Measurements from ENCODE around the gene ATP6V1D. TPM values are rescaled to one million over a fixed set of nuclear protein-coding genes. Genes with fewer than 3 reads are reported as not detected.

Gene ATP6V1D
- total RNA-seq, 2 donors from 2014 or later = 75.8 to 106 TPM

GRCh38 chr14:67392123-67392522, 32.5 kb upstream of the ATP6V1D start:
- intact Hi-C loops (cut with DNase I) = no loop called here
- Histone ChIP-seq H3K36me3 (peaks cover 5% of the 10 kb centered on the region), H3K4me3 (no peak overlapping the region), H3K27me3 (no peaks in the 10 kb centered on the region), H3K27ac (no peak overlapping the region), H3K4me1 (no peaks in the 10 kb centered on the region), H3K9me3 (no peaks in the 10 kb centered on the region), H3K9ac (ENCODE audit: low read depth in 2 of 2, low read length in 2 of 2) (no peak overlapping the region)
- no peak for DNase-seq
- TF ChIP-seq CTCF (IDR thresholded peaks at IDR 0.05) = no peak

- H3K4me3 ChIP-seq = no peak overlapping the region
- H3K27ac ChIP-seq = no peak overlapping the region
- no peaks in the 10 kb centered on the region for H3K9me3 ChIP-seq
- DNase-seq = no peak
- H3K4me1 ChIP-seq = peaks cover 1% of the 10 kb centered on the region
- peaks cover 5% of the 10 kb centered on the region for H3K36me3 ChIP-seq
- no peaks in the 10 kb centered on the region for H3K27me3 ChIP-seq
- no peak for TF ChIP-seq CTCF (IDR thresholded peaks at IDR 0.05)
- no peak overlapping the region for H3K9ac ChIP-seq (ENCODE audit: low read depth in 2 of 2, low read length in 2 of 2)
- intact Hi-C loops (cut with DNase I) = no loop called here
Measured at GRCh38 chr14:67391268-67391667, 31.7 kb upstream of the ATP6V1D start.

GRCh38 chr14:67389811-67390534, 30.4 kb upstream of the ATP6V1D start:
- no peaks in the 10 kb centered on the region for H3K9me3 ChIP-seq
- H3K4me3 ChIP-seq = no peak overlapping the region
- TF ChIP-seq CTCF (IDR thresholded peaks at IDR 0.05) = no peak
- peaks cover 4% of the 10 kb centered on the region for H3K4me1 ChIP-seq
- H3K27ac ChIP-seq = no peak overlapping the region
- intact Hi-C loops (cut with DNase I) = no loop called here
- H3K9ac ChIP-seq (ENCODE audit: low read depth in 2 of 2, low read length in 2 of 2) = no peak overlapping the region
- H3K27me3 ChIP-seq = no peaks in the 10 kb centered on the region
- peaks cover 5% of the 10 kb centered on the region for H3K36me3 ChIP-seq
- DNase-seq = no peak

- no peaks in the 10 kb centered on the region for H3K9me3 ChIP-seq
- no peak for DNase-seq
- intact Hi-C loops (cut with DNase I) = no loop called here
- peaks cover 4% of the 10 kb centered on the region for H3K4me1 ChIP-seq
- H3K9ac ChIP-seq (ENCODE audit: low read depth in 2 of 2, low read length in 2 of 2) = no peak overlapping the region
- TF ChIP-seq CTCF (IDR thresholded peaks at IDR 0.05) = no peak
- peaks cover 5% of the 10 kb centered on the region for H3K36me3 ChIP-seq
- H3K27ac ChIP-seq = no peak overlapping the region
- no peak overlapping the region for H3K4me3 ChIP-seq
- no peaks in the 10 kb centered on the region for H3K27me3 ChIP-seq
Measured at GRCh38 chr14:67389275-67389674, 29.7 kb upstream of the ATP6V1D start.

GRCh38 chr14:67387195-67387594, 27.6 kb upstream of the ATP6V1D start:
- no peak overlapping the region for H3K27ac ChIP-seq
- no peaks in the 10 kb centered on the region for H3K9me3 ChIP-seq
- no peak for TF ChIP-seq CTCF (IDR thresholded peaks at IDR 0.05)
- H3K36me3 ChIP-seq = peaks cover 11% of the 10 kb centered on the region
- no peak for DNase-seq
- peaks cover 4% of the 10 kb centered on the region for H3K4me1 ChIP-seq
- intact Hi-C loops (cut with DNase I) = no loop called here
- H3K9ac ChIP-seq (ENCODE audit: low read depth in 2 of 2, low read length in 2 of 2) = no peak overlapping the region
- H3K4me3 ChIP-seq = no peak overlapping the region
- H3K27me3 ChIP-seq = no peaks in the 10 kb centered on the region
